Activated CD4-positive, alpha-beta T cell treated with anti-CD3 and anti-CD28 coated beads, Interleukin-2, Interleukin-4, amounts not matched to agents 100 ng/mL and 50 ng/mL, durations not matched to agents 16 hours and 8 hours (primary cell): ENCODE data around the gene NSMF.

Experiments
- DNase-seq: peaks from one replicate; pipeline ENCODE4 v3.0.0-alpha.2; 2020; ENCODE audit warnings: low spot score

The NSMF gene

GRCh38 chr9:137430723-137431415 is 28.3 kb downstream of the NSMF start:
- no peak for DNase-seq

DNA sequence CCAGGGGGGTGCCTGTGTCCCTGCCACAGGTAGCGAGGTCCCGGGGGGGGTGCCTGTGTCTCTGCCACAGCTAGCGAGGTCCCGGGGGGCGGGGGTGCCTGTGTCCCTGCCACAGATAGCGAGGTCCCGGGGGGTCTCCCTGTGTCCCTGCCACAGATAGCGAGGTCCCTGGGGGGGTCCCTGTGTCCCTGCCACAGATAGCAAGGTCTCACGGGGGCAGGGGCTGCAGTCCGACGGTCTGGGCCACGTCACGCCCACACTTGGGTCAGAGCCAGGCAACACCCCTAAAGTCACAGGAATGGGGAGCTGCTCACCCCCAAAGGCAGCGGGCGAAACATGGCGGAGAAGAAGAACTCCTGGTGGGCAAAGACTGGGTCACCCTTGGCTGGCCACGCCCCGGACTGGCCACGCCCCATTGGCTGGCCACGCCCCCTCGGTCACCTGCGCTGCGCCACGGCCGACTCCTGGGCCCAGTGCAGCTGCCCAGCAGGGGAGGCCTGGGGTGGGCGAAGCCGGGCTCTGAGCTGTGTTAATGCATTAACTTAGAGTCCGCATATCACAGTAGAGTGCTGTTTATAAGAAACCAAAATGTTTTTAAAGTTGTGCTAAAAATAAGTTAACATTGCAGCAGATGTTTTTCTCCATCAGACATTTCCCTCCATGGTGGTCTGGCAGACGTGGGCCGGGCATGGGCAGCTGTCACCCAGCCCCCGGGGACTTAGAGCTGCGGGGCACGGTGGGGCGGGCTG is 29.0 kb downstream of the NSMF start:
- DNase-seq, result no peak

DNA sequence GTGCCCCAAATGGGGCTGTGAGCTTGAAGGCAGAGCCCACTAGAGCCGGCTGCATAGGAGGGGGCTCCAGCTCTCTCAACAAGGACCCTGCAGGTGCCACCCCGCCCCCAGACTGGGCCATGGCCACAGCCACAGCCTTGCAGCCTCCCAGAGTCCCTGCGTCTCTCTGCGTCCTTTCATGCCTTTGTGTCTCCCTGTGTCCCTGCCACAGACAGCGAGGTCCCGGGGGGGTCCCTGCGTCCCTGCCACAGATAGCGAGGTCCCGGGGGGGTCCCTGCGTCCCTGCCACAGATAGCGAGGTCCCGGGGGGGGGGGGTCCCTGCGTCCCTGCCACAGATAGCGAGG is 29.6 kb downstream of the NSMF start:
- no peak for DNase-seq

DNA sequence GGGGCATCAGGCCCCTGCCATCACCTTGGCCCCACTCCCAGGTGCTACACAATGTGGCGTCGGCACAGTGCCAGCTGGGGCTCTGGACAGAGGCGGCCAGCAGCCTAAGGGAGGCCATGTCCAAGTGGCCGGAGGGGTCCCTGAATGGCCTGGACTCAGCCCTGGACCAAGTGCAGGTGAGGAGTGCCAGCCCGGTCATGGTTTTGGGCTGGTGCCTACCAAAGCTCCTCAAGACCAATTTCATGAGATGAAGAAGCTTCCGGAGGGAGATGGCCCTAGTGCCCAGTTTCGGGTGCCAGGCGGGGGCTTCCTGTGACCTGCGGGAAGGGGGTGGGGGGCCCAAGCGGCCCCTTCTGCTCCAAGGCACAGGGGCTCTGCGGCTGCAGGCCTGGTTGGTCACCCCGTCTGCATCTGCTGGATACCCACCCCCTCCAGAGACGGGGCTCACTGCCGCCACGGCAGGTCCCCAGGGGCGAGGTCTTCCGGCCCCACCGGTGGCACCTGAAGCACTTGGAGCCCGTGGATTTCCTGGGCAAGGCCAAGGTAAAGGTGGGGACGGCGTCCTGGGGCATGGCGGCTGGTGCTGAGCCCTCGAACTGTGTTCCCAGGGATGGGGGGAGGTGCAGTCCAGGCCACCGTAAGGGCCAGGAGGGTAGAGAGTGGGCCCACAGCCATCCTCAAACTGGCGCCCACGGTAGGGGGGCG is 30.1 kb downstream of the NSMF start:
- no peak for DNase-seq

DNA sequence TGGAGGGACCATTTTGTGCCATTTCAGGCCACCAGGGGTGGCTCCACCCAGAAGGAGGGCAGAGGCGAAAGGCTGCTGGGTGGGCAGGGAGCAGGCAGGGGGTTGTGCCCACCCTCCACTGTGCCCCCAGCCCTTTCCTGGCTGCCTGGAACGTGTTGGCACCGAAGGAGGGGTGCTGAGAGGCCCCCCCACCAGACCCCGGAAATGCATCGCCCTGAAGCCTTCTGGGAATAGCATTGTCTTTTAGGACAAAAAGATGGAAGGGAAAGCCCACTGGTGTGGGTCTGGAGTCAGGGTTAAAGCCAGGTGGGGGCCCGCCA is 30.9 kb downstream of the NSMF start:
- no peak for DNase-seq

DNA sequence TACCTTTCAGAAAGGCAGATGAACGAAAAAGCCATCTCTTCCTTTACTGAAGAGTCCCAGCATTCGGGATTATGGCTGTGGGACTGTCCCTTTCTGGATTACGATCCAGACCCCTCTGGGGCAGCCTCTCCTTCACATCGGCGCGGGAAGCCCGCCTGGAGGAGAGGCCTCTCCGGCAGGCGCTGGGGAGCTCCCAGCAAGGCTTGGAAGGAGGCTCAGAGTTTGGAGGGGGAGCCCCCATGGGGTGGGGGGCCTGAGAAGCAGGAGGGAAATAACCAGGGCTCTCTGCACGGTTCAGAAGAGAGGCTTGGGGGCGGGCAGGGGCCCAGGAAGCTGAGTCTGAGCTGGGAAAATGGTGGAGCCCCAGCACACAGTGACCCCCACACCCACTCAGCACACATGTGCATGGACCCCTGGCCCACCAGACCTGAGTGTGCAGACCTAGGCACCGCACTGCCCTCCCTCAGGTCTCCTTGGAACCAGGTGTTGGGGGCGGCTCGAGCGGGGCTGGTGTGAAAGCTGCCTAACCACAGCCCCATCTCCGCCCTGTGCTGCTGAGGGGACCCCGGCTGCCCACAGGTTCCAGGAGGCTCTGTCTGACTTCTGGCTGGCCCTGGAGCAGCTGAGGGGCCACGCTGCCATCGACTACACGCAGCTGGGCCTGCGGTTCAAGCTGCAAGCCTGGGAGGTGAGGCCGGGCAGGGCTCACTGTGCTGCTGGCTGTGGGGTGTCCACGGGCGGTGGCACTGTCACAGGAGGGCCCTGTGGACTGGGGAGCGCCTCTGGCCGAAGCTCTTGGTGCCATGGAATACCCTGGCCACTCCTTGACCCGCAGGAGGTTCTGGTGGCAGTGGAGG is 31.5 kb downstream of the NSMF start:
- DNase-seq, result no peak

- DNase-seq, result no peak
Observed at GRCh38 chr9:137426018-137426681, 33.0 kb downstream of the NSMF start.

DNA sequence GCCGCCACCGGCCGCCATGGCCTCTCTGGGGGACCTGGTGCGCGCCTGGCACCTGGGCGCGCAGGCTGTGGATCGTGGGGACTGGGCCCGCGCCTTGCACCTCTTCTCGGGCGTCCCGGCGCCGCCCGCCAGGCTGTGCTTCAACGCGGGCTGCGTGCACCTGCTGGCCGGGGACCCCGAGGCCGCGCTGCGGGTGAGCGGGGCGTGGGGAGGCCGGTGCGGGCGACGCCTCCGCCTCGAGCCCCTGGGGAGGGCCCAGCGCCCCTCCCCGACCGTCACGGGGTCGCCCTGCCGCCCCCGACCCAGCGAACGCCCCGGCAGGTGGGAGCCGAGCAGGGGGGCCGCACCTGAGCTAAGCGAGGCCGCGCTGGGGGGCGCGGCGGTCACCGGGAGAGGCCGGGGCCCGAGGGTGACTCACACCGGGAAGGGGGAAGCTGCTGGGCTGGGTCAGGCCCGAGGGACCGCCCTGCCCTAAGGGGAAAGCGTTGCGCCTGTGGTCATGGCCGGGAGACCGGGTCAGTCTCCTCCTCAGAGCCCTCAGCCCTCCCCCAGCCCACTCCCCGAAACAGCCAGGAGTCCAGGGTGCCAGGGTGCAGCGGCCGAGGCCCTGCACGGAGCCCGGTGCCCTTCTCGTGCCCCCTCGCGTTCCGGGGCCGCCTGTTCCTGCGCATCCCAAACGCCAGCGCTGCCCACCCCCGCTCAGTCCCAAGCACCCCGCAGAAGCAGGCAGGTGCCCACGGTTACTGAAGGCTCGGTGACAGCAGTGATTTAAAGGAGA is 35.4 kb downstream of the NSMF start:
- no peak for DNase-seq

- peak; percentile 96 for DNase-seq
Observed at GRCh38 chr9:137422604-137423513, 36.3 kb downstream of the NSMF start, which contains the start of the genes EXD3 and NOXA1. Gene EXD3 (minus strand): TSS chr9:137423162. CDS start chr9:137395357, 27,805 bp downstream. Gene NOXA1 (plus strand): TSS chr9:137423393. CDS start chr9:137423530, 137 bp downstream.

- no peak for DNase-seq
Observed at GRCh38 chr9:137421838-137422603, 37.1 kb downstream of the NSMF start.

- DNase-seq, result no peak
Observed at GRCh38 chr9:137417161-137418021, 41.7 kb downstream of the NSMF start.

GRCh38 chr9:137416563-137417151 is 42.5 kb downstream of the NSMF start:
- DNase-seq, result no peak

DNA sequence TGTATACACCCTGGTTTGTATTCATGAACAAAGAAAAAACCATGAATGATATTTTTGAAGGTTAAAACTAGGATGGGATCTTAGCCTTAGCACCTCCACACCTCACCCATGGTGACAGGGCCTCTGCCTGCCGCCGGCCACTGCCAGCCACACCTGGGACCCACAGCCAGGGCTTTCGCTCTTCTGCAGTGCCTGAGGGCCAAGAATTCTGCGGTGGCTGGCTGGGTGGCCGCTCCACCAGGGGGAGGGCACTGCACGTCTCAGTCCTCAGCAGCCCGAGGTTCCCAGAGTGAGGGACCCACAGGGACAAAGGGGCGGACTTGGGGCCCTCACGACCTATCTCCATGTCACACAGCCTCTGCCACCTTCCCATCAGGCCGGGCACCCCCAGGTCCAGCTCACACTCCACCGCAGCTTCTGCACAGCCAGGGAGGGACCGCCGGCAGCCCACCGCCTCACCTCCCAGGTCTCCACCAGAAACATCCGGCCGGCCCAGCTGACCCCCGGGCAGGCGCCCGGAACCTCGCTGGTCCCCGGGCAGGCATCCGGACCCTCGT is 43.0 kb downstream of the NSMF start:
- DNase-seq, result no peak

DNA sequence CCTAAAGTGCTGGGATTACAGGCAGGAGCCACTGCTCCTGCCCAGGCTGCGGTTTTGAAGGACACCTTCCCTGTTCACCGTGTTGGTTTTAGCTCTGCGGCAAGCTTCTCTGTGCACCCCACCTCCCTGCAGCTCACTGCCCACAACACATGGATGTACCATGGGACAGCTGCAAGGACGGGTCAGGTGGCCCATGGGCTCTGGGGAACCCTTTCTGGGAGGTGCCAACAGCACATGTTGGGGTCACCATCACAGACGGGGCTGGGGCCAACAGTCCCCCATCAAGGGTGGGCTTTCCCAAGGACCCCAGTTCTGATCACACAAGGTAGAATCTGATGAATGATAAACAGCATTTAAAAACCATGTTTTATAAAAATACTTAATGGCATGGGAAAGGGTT is 43.7 kb downstream of the NSMF start:
- DNase-seq, result no peak

DNA sequence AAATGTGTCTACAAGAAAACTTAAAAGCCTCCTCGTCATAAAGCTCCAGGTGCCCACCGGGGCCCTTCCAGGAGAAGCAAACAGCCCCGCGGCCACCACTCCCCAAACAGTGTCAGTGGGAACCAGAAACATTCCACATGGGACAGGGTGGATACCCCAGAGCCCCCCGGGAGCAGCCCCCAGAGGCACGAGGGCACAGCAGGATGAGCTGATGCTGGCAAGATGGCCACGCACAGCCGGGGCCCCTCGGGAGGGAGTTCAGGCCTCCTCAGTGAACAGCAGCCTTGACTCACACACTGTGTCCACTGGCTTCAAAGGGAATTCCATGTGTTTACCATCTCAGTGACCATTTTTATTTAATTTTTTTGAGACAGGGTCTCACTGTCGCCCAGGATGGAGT is 46.7 kb downstream of the NSMF start:
- DNase-seq, result no peak

GRCh38 chr9:137411645-137412380 is 47.3 kb downstream of the NSMF start:
- peak; percentile 60 for DNase-seq

DNA sequence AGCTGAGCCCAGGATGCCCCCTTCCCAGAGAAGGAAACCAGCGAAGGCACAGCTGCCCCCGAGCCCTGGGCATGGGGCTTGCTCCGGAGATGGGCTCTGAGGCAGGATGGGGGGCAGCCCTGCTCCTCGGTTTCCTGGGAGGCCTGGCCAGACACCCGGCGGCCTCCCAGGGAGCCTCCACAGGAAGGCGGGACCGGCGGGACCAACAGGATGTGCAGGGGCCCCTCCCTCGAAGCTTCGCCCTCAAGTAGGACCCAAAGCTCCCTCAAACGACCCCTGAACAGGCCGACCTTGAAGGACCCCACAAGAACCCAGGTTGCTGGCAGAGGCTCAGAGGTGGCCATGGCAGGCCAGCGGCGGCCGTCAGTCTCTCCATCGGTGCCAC is 47.9 kb downstream of the NSMF start:
- no peak for DNase-seq
